T-helper 22 cell (primary cell): ENCODE measurements around the gene KRCC1.
"Not testable (repeated sequence)": the region's sequence is repeated elsewhere in the genome, so short reads cannot be mapped to it uniquely, and the experiment has no call there.

ENCODE experiments used
- DNase-seq: peaks from one replicate; pipeline ENCODE4 v3.0.0-alpha.2; 2020; ENCODE audit warnings: low read depth

The KRCC1 gene

DNA sequence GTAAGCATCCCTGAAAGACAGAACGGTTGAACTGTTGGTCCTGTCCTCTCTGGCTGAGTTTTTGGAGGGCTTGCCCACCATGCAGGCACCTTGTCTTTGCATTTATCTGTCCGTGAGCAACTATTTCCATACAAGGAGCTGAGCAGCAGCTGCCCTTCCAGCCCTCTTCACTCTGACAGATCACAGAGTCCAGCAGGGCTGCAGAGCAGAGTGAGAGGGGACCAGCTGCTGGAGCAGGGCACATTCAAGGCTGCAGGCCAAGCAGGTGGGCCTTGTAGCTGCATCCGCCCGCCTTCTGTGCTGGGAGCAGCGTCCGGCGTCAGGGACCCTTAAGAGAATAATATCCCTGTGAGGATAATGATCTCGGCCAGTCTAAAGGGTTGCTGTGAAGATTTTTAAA lies 21.5 kb upstream of the KRCC1 start:
- no peak for DNase-seq

DNA sequence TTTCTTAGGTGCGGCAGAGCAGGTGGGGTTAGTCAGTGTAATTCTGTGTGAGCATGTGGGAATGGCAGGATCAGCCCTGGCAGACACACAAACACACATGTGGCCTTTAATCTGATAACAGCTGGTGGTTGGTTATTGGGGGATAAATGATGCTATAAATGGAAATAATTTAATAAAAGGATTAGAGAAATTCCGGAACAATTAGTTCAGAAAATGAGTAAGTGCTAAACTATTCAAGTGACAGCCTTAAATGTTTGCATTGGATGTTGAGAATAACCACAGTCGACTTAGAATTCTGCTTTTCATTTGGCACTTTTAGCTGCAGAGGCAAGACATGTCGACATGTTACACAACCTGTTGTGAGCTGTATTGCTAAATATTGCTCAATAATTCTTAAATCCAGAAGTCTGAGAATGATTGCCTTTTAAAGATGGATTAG lies 19.3 kb upstream of the KRCC1 start:
- no peak for DNase-seq

DNA sequence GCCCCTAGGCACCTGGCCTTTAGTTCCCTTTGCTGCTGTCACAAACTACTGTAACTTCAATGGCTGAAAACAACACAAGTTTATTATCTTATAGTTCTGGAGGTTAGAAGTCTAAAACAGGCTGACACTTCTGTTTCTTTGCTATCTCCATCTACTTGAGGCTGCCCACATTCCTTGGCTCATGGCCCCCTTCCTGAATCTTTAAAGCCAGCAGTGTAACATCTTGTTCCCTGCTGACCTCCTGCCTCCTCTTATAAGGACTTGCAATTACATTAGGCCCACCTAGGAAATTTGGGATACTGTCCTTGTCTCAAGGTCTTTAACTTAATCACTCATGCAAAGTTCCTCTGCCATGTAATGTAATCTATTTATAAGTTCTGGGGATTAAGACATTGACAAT lies 18.6 kb upstream of the KRCC1 start:
- no peak for DNase-seq

DNA sequence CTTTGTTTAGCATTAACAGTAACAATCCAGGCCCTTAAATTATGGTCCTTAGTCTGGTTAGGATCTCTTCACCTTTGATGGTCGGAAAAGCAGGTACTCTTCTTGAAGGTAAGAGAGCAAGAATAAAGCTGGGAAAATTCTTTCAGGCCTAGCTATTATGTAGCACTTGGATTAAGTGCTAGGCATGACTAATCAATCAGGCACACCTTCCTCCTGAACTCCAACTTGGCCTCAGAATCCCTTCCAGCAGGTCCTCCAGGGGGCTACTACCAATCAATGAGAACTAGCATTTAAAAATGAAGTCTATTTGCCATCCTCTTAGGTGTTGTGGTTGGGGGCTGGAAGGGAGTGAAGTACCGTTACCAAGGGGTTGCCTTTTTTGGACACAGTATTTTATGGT lies 15.8 kb upstream of the KRCC1 start:
- no peak for DNase-seq

DNA sequence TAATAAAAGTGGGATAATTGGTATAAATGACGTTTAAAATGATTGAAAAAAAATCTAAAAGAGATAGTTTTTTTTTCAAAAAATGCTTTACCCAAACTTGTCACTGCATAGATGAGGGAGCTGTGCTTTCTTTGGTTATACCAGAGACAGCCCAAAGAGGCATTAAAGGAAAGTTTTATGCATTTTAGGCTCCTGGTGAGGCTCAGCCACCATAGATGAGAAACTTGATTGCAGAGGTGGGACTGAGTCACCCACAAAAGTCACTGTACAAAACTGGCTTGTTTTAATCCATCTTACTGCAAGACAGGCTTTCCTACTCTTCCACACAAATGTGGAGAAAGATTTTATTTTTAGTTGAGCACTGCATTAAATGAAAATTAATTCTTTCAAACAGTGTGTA lies 14.5 kb upstream of the KRCC1 start:
- DNase-seq = no peak

DNA sequence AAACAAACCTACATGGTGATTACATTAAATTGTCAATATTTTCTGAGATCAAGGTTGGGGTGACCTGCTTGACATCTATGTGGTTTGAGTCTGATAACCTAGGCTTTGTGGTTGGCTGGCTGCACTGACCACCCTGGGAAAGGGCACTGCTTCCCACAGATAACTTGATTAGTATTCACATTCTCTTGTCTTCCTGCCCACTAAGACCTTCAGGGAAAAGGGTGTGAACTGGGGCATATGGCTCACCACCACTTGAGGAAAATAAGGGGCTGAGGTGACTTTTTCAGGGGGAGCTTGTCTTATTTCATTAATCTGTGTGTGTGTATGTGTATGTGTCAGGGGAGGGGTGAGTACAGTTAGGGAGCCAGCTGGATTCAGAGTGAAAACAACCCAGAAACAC lies 13.5 kb upstream of the KRCC1 start:
- no peak for DNase-seq

DNA sequence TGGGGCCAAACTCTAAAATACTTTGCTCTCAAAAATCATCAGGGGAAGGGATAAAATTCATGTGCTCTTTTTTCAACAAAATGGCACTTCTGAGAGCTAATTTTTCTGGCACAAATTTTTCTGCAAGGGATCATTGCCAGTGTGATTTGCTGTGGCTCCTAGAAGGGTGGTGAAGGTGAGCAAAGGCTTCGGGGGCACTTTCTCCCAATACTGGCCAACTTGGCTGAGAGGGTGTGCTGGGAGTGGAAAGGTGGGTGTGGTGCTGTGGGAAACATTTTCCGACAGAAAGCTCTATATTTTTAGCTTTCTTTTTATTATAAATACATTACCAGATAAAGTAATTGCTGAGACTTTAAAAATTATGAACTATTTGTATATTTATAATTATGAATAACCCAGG lies 12.5 kb upstream of the KRCC1 start:
- no peak for DNase-seq

DNA sequence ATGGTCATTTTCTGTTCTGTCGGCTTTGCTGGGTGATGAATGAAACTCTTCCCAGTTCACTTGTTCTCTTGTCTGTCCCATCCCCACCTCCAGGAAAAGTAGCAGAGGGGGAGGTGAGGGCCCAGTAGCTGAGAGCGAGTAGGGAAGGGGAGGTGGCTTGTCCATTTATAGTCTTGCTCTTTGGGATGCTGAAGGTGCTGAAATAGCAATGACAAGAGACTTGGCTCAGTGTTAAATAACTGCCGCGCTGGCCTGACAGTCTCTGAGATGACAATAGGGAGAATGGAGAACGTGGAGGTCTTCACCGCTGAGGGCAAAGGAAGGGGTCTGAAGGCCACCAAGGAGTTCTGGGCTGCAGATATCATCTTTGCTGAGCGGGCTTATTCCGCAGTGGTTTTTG lies 12.0 kb upstream of the KRCC1 start, which contains the start of gene SMYD1:
SMYD1 (plus strand) TSS at position 228 of the 400 bp plus-strand sequence; CDS start at position 268, 40 bp downstream.
- DNase-seq = no peak

DNA sequence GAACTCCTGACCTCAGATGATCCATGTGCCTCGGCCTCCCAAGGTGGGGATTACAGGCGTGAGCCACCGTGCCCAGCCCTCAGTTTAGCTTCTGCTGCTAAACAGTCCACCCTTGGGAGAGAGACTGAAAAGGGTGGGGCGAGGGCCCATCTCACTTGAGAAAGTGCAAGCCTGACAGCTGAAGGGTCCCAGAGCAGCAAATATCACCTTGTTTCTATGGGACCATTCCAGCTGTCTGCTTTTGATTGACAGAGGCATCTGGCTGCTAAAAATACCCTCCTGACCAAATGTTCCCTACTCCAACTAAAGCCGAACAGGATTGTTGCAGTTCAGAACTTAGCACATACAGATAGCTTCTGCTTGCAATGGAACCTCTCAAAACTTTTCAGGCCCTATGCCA lies 11.6 kb upstream of the KRCC1 start:
- DNase-seq = no peak

DNA sequence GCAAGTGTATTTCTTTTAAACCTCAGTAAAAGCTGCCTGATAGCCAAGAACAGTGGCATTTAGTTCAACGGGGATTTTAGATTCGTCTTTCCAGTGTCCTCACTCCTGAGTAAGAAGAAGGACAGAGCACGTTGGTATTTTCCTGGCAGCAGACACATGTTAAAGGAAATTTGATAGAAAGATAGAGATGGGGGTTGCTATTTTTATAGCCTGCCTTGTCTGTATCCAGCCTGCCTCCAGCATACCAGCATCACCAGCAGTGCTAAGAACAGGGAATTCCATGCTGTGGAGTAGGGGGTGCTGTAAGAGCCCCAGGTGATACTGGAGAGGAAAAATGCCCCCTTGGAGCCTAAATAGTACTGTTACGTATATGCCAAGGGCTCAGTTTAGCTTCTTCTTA lies 11.0 kb upstream of the KRCC1 start:
- no peak for DNase-seq

DNA sequence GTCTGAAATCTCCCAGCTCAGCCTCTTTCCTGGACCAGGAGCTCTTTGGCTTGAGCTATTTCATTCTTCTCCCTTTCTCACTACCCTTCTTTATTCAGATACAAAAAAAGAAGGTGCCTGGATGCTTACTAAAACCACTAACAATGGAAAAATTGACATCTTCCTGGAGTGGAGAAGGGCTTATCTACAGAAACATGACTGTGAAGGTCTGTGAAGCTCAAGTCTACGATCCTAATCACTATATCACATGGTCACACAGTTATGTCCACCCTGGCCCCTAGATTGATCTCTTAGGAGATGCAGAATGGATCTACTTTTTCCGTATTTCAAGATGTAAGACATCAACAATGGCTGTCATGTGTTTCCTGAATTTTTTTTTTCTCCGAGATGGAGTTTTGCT lies 5.7 kb upstream of the KRCC1 start:
- DNase-seq = no peak

DNA sequence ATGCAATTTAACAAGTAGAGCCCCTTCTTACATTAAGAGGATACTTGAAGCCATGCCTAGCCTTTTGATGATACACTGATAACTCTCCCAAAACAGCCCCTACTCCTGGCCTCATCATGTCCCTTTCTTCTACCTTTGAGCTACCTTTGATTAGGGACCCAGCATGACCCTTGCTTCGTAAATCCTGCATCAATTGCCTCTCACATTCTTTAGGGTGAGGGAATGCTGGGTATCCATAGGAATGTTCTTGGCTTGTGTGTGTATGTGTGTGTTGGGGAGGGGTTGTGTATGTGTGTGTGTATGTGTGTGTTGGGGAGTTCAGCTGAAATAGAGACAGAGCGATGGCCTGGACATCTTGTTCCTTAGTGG lies 5.3 kb upstream of the KRCC1 start:
- no peak for DNase-seq

DNA sequence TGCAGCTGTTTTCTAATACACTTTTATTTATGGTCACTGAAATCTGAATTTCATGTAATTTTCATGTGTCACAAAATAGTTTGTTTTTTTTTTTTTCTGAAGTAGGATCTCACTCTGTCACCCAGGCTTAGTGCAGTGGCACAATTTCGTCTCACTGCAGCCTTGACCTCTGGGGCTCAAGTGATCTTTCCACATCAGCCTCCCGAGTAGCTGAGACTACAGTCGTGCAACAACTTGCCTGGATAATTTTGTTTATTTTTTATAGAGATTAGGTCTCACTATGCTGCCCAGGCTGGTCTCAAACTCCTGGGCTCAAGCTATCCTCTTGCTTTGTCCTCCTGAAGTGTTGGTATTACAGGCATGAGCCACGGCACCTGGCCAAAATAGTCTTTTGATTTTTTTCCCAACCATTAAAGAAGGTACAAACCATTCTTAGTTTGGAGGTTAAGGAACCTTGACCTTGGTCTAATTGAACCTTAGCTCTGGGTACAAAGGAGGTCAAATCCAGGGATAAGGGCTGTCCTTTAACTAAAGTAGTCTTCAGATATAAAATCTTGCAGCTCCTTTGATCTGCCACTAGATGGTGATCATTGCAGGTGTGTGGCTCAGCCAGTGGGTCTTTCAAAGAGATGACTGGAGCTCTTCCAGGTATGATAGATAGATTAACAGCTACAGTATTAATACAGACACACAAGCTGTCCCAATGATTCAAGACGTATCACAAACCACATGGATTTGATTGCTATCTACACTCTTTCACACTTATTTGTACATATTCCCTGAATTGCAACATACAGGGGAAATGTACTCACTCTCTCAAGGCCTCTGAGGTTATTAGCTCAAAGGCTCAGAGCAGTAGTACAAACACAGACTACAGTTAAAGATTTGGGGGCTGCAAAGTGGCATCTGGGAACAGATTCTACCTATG lies 4.7 kb upstream of the KRCC1 start:
- no peak for DNase-seq

DNA sequence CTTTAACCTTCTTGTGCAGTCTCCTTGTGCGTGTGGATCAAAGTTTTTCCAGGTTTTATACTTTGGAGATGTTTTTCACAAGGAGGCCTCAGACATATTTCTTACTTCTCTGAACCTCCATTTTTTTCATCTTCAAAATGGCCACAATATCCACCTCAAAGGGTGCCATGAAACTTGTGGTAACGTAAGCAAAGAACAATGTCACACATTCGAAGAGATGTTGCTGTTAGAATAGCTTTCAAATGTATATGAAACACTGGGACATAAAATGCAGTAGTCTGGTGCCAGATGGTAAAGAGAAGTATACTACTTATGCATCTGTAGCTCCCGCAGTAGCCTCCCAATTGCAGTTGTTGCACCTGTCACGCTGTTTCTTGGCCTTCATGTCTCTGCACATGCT lies 2.6 kb upstream of the KRCC1 start:
- no peak for DNase-seq

DNA sequence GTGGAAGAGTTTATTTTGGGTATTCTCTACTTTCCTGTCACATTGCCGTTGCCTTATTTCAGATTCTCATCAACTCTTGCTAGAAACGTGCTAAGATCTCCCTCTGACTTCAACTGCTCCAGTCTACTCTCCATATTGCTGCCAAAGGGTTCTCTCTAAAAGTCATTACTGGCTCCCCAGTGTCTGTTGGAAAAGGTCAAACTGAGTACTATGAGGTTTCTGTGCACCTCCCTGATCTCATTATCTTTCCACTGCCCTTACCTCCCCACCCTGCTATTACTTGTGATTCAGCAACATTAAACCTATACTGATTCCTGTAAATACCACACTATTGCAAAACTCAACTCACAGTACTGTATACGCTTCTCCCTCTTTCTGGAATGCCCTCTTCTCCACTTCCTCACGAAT lies 1.9 kb upstream of the KRCC1 start:
- no peak for DNase-seq

DNA sequence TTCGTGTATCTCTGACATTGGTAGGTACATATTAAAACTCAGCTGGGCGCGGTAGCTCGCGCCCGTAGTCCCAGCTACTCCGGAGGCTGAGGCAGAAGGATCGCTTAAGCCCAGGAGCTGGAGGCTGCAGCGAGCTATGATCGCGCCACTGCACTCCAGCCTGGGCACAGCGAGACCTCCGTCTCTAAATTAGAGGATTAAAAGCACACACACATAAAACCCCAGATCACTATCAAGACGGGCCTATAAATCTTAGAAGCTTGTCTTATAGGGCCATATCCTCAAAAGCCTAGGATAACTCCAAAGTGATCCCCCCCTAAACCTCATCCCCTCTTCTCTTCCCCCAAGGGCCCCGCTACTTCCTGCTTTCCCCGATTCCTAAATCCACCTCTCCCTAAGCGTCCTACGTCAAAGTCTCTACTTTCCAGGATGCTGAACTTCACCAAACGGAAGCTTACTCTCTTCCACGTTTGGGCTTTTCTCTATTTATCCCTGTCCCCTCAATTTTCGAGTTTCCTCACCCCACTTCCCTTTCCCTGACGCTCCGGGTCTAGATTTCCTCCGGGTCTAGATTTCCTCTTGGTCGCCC lies 707 bp downstream of the KRCC1 start:
- no peak for DNase-seq

DNA sequence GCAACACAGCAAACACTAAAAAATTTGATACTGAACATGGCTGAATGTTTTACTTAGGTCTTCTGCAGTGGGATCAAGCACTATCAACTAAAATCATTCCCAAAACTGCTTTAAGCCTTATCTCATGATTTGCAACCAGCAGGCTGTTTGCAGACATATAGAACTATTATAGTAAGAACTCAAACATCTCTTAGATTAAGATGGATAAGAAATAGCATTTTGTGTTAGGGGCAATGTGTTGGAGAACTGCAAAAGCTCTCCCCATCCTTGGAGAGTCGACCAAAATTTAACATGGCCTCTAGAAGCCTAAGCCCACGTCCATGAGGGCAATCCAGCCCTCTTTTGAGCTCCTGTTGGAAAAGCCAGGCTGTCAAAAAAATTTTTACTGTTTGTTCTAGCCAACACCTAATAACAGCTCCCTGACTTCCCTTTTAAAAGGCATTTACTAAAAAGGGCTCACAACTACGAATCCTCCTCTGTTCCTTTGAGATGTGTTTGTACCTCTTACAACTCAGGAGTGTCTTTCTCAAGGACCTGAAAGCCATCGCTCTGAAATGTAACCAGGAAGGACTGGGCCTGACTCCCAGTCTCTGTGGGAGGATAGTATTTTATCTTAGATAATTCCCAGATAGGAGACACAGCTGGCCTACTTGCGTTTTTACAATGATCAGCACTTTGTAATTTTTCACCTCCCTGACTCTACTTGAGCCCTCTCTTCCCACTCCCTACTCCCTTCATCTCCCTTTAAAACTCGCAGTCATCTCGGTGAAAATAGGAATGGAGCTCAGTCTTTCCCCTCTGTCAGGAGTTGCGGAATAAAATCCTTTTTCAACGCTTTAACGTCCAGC lies 1.4 kb downstream of the KRCC1 start:
- DNase-seq = no peak

DNA sequence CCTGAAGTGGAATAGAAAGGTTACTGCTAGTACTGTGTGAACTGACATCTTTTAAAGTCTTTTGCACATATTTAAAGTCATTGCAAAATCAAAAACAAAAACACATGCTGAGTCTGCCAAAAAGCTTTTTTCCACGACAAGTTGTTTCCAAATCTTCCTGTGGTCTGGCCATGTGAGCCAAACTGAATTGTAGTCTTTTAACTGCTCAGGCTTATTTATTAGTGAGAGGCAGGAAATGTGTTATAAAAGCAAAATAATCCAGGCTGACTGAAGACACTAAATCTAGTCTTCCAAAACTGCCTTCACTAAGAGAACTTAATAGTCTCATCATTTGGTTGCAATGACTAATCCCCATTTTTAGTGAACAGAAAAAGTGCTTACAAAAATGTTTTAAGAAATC lies 2.3 kb downstream of the KRCC1 start:
- DNase-seq = no peak

DNA sequence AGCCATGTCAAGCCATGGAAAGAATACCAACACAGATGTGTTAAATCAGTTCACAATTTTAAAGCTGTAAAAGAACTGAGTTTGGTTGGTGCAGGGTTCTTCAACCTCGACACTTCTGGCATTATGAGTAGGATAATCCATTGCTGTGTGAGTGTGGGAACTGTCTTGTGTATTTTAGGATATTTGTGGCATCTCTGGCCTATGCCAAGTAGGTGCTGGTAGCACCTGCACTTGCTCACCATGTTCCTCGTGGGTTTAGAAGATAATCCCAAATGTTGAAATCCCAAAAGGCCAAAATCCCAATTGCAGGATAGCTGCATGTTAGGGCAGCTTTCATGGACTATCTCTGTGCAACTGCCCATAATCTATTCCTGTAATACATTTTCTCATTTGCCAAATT lies 3.8 kb downstream of the KRCC1 start:
- no peak for DNase-seq

DNA sequence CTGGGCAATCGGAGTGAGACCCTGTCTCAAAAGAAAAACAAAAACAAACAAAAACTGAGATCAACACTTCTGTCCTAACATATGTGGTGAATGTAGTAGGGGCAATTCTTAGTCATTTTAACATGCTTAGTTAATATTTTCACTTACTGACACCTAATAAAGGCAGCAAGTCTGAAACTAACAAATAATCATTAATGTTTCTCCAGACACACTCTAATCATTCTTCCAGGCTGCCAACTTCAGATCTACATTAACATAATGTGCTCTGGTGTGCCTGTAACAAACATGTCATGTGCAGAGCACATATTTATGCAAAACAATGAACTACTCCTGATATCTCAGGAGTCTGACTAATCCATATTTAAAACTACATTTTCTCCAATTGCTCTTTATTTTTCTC lies 6.0 kb downstream of the KRCC1 start:
- DNase-seq = no peak

DNA sequence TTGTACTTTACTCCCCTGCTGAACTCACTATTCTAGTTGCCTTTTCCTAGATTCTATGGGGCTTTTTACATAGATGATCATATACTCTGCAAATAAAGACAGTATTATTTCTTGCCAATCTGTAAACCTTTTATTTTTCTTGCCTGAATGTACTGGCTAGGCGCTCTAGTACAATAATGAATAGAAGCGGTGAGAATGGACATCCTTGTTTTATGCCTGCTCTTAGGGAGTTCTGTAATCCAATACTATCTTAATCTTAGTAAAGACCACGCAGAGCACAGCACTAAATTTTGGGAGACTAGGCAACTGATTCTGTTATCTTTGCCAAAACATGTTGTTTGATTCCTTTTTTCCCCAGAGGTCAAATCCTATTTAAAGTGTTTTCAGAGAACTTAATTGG lies 7.0 kb downstream of the KRCC1 start:
- no peak for DNase-seq

DNA sequence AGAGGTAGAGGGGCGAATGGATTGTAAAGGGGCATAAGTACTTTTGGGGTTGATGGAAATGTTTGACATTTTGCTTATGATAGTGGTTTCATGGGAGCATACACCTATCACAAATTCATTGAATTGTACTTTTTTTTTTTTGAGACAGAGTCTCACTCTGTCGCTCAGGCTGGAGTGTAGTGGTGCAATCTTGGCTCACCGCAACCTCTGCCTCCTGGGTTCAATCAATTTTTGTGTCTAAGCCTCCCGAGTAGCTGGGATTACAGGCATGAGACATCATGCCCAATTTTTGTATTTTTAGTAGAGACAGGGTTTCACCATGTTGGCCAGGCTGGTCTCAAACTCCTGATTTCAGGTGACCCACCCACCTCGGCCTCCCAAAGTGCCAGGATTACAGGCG lies 10.0 kb downstream of the KRCC1 start:
- not testable (repeated sequence) for DNase-seq

DNA sequence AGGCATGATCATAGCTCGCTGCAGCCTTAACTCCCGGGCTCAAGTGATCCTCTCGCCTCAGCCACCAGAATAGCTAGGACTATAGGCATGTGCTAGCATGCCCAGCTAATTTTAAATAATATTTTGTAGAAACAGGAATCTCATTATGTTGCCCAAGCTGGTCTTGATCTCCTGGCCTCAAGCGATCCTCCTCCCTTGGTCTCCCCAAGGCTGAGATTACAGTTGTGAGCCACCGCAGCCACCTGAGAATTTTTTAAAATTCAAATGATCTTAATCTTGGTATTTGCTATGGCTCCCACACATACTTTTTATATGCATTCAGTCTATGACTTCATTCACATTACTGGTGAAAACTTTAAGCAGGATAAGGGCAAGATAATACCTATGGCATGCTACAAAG lies 13.1 kb downstream of the KRCC1 start:
- no peak for DNase-seq
